Effector CD8-positive, alpha-beta T cell (primary cell): ENCODE data around the gene RALGPS1.

Source experiments
- DNase-seq: peaks from one replicate; lab custom pipeline; 2025; lab: John Stamatoyannopoulos, UW

The RALGPS1 gene

GRCh38 chr9:126904586-126904985 lies 10.0 kb upstream of the RALGPS1 start:
- DNase-seq: no peak

GRCh38 chr9:126906091-126906490 lies 8.5 kb upstream of the RALGPS1 start:
- no peak for DNase-seq

DNA sequence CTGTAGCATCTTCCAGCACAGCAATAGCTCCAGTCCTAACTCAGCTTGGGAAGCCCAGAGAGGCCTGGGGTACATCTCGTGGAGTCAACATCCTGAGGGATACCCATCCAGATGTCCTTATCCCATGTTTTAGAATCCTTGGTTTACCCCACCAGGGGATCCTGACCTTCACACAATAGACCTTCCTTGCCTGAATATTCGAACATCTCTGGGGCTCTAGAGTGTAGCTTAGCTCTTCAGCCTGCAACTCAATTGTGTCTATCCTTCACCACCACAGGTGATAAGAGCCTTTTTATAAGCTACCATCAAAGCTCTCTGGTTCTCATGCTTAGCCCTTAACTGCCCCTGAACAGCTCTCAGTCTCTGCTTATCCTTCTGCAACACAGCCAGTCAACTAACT lies 7.5 kb upstream of the RALGPS1 start:
- DNase-seq: no peak

- peak; percentile 50 for DNase-seq
Measured at GRCh38 chr9:126915281-126915816, 767 bp downstream of the RALGPS1 start.

DNA sequence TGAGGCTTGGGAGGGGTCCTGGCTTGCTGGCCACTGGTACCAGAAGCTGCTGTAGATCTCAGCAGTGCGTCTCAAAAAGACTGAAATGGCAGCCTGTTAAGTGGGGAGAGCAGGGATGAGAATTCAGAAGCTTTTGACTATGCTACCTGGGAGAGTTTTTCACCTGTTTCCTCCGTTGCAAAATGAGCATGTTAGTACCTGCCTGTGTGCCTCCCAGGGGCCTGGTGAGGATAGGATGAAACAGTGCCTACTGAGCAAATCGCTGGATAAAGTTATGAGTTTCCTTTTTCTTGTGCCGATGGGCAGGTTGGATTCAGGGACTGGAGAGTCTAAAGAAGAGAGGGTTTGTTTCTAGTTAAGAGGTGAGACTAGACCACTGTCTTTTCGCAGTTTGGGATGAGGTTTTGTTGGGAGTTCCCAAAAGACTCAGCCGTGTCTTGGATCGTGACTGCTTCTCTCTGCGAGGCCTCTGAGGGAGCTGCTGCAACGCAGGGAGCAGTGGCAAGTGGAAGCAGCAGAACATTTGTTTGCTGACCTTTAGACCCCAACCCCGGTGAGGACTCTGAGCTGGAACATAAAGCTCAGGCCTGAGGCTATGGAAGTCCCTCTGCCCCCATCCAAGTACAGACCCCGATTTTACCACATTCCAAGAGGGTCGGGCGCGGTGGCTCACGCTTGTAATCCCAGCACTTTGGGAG lies 1.4 kb downstream of the RALGPS1 start:
- DNase-seq: no peak

DNA sequence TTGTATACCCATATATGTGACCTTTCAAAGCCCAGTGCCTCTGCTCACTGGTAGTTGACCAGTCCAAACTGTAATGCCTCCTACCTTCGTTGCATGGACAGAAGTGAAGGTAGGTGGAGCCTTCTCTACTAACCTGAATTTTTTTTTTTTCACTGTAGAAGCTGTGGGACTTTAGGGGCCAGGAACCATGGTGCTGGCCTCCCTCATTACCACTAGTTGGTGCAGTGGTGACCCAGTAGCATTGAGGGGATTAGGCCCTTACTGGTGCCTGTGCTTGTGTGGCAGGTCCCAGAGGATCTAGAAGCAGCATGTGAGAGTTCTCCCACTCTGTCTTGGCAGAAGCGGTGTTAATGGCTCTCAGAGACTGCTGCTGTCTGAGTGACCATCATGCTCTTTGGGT lies 2.3 kb downstream of the RALGPS1 start:
- no peak for DNase-seq

DNA sequence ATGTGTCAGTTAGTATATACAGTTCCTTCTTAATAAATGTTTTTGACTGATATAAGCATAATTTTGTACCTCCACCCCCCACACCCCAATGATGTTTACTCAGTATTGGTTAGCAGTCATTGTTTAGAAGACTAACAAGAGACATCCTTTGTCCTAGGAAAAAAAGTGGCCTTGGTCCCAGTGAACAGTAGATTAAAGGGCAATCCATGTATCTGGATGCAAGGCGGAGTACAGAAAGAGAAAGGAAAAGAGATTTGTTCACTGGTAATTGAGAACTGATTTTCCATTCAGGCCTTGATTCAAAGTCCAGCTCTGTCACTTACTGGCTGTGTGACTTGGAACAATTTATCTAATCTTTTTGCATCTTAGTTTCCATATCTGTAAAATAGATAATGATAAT lies 4.6 kb downstream of the RALGPS1 start:
- no peak for DNase-seq

DNA sequence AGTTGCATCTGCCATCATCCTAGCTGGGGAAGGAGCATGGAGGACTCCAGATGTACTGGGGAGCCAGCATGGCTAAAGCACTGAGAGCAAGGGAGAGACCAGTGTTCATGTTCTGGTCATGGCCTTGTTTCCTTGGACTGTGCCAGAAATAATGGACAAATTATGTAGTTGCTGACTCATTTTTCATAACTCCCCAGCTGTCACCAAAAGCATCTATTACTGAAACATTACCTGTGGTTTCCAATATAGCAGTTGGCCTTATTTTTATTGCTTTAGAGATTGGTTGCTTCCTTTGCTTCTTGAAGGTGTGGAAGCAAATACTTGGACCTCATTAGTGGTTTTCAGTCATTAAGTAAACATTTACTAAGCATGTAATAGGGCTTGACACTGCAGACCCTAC lies 11.3 kb downstream of the RALGPS1 start:
- no peak for DNase-seq

DNA sequence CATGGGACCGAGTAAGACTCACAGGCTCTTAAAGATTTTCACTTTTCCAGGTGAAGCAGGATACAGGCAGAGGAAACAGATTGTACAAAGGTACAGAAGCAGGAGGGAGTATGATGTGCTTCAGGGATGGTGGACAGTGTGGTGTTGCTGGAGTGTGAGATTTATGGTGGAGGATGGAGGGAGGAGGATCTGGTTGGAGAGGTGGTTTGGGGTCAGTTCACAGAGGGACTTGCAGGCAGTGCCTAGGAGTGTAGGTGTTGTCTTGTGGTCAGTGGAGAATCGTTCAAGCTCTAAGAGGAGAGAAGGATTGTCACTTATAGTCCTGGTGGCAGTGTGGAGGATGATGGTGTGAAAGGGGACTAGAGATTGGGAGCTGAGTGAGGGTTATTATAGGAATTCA lies 11.8 kb downstream of the RALGPS1 start:
- DNase-seq: no peak

GRCh38 chr9:126927419-126927818 lies 12.8 kb downstream of the RALGPS1 start:
- no peak for DNase-seq

GRCh38 chr9:126932871-126933321 lies 18.3 kb downstream of the RALGPS1 start:
- no peak for DNase-seq

GRCh38 chr9:126933334-126933980 lies 18.9 kb downstream of the RALGPS1 start:
- no peak for DNase-seq

DNA sequence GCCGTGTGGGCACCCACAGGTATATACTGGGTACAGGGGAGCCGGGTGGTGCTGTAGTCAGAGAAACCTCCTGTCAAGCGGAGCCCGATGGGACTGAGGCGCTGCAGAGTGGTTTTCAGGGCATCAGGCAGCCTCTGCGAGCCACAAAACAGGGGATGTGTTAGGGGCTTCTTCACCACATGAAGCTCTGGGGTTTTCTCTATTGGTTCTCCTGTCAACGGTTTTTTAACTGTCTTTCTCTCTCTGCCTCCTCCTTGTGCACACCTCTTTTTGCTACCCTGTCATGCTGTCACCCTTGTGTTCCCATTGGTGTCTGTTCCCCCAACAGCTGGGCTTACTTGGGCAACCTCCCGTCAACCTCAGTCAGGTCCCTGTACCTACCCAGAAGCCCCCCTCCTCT lies 19.9 kb downstream of the RALGPS1 start:
- no peak for DNase-seq

DNA sequence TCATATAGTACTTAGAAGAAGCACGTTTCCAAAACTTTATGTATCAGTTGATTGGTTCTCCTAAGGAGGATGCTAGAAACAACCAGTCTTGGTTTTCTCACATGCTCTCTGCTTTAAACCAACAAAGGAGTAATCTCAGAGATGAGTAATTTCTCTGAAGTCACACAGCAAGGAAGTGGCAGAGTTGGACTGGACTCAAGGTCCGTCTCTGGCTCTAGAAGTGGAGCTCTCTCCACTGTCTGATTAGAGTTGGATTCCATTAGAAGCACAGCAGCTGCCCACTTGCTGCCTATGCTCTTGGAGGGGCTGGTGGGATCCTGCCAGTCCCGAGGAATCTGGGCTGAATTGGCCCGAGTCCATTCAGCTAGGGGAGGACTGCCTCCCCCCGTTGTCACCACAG lies 21.0 kb downstream of the RALGPS1 start:
- DNase-seq: no peak

DNA sequence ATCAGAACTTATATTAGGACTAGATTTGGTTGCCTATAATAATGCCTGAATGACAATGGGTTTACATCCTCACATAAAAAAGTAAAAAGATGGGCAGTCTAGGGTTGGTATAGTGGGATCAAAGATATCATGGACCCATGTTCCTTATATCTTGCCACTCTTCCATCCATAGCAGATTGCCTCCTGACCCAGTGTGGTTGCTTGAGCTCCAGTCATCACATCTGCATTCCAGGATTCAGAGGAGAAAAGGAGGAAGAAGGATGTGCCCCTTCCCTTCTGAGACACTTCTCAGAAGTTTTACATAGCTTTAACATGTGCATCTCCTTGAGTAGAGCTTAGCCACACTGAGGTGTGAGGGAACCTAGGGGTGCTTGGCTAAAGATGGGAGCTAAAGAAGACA lies 22.9 kb downstream of the RALGPS1 start:
- no peak for DNase-seq

DNA sequence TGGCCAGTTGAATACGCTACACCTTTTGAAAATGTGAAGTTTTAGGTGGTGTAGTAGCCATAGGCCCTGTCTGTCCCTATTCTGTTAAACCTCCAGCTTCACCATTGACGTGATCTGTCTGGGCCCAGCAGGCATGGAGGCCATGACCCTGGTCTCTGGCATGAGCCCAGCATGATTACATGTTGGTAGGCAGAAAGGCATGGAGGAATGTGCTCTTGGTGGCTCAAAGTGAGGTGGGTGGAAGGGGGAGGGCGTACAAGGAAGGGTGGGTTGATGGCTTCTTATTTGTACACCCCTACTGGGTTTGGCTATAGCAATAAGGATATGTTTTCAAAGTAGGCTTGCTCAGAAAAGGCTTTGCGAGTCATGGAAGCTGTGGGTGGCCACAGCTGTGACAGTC lies 23.7 kb downstream of the RALGPS1 start:
- DNase-seq: no peak

- no peak for DNase-seq
Measured at GRCh38 chr9:126939821-126940221, 25.2 kb downstream of the RALGPS1 start.

GRCh38 chr9:126942399-126942798 lies 27.8 kb downstream of the RALGPS1 start:
- DNase-seq: no peak

DNA sequence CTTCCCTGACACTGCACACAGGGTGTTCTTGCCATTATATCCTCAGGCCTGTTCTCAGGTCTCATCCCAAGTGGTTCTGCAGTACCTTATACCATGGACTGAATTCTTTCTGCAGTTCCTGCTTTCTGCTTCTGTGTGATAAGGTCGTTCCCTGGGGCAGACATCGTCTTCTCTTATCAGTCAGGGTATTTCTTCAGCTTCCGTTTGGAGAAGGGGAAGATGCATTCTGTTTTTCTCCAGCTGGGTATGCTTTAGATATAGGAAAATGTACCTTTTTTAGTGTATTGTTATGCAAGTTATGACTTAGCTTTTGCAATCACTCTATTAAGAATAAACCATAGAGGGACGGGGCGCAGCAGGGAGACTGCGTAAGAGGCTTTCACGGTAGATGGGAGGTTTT lies 31.1 kb downstream of the RALGPS1 start:
- DNase-seq: no peak

DNA sequence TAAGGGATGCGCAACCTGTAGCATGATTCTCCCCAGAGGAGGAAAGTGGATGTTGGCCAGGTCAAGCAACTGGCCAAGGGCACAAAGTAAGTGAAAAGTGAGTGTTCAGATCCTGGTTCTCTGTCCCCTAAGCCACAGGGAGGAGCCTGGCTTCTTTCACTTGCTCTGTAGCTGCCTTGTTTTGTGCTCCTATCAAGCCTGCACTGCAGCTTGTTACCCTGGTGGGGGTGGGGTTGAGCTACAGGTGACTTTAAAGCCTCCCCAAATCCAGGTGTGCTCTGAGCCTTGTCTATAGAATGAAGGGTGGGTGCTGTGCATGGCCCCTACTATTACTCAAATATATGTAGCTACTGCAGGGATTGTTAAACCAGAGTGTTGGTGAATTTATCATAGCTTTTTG lies 32.9 kb downstream of the RALGPS1 start:
- DNase-seq: no peak

- DNase-seq: no peak
Measured at GRCh38 chr9:126952205-126952977, 37.8 kb downstream of the RALGPS1 start.

GRCh38 chr9:126953041-126953809 lies 38.6 kb downstream of the RALGPS1 start:
- no peak for DNase-seq
